Omental fat pad (tissue), 4 donors: Measurements from ENCODE around the gene FAAH2. TPM values are rescaled to one million over a fixed set of nuclear protein-coding genes. Genes with fewer than 3 reads are reported as not detected.

Source experiments
- ATAC-seq: fragments of 150-250 bp; one replicate; pipeline ENCODE4 v1.9.1; 2016; ENCODE audit warnings: mild to moderate bottlenecking, moderate library complexity; ENCODE audit not compliant: low FRiP score
- DNase-seq: peaks from one replicate; pipeline ENCODE4 v3.0.0-alpha.2; 2019; ENCODE audit warnings: low spot score
- total RNA-seq, 4 donors: library from RNA; depleted of rRNA; stranded (reverse); fragments of >200 nt; gene quantifications; one replicate each; pipeline ENCODE4 v1.1.0, GENCODE V29; 2016
- TF ChIP-seq, protein P1 (sequence below), 3 donors: fragments of 450-650 bp; IDR thresholded peaks; one replicate each; pipeline ENCODE4 v1.5.1; 2016 to 2017; ENCODE audit warnings: antibody characterized with exemption in 3 of 3, mild to moderate bottlenecking in 3 of 3, moderate library complexity in 2 of 3

The FAAH2 gene
- total RNA-seq, 4 donors from 2014 or later, result 0.79 to 8.4 (median 2.3) TPM

DNA sequence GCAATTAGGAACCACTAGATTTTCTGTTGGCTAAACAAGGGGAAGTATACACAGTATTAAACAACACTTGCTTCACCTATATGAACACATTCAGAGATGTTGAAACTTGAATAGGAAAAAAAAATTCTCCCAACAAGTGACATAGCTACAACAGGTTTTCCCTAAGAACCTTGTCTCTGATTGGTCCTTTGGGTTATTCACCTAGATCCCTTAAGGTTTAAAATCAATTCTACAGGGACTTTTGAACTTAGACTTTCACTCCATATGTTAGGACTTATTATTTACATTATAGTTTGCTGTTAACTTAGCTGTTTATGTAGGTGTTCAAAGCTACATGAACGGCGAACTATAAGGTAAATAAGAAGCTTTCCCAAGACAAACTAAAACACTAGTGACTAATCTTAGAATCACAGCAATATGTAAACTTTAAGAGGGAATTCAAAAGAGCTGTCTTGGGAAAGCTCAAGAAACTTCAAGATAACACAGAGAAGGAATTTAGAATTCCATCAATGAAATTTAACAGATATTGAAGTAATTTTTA is 233.1 kb downstream of the FAAH2 start:
- ATAC-seq (no peak), DNase-seq (no peak)
- TF ChIP-seq, protein P1, sequence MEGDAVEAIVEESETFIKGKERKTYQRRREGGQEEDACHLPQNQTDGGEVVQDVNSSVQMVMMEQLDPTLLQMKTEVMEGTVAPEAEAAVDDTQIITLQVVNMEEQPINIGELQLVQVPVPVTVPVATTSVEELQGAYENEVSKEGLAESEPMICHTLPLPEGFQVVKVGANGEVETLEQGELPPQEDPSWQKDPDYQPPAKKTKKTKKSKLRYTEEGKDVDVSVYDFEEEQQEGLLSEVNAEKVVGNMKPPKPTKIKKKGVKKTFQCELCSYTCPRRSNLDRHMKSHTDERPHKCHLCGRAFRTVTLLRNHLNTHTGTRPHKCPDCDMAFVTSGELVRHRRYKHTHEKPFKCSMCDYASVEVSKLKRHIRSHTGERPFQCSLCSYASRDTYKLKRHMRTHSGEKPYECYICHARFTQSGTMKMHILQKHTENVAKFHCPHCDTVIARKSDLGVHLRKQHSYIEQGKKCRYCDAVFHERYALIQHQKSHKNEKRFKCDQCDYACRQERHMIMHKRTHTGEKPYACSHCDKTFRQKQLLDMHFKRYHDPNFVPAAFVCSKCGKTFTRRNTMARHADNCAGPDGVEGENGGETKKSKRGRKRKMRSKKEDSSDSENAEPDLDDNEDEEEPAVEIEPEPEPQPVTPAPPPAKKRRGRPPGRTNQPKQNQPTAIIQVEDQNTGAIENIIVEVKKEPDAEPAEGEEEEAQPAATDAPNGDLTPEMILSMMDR (IDR thresholded peaks at IDR 0.05), result no peak

DNA sequence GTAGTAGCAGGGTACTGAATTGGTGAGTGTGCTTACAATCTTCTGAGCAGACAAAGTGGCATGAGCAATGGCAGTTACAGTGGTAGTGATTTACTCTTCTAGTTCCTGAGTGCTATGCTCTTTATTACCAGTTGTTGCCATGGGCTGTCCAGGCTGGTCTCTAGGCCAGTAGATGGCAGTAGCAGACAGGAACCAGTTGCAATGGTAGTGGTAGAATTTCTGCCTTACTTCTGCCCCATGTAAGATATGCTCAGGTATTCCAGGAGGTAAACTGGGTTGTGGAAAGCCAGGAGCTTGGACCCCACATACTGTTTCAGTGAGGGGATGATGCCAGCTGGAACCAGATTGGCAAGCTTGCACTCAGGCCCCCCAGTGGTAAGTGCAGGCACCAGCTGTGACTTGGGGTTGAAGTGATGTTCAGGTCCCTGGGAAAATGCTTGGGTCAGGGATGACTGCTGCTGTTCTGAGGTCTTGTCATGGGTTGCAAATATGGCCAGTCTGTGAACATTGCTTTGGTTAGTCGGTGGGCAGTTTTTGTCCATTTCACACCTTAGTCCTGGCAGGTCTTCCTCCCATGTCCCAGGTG is 242.3 kb downstream of the FAAH2 start:
- no peak for DNase-seq
- no peak for ATAC-seq
- TF ChIP-seq, protein P1 (IDR thresholded peaks at IDR 0.05), result no peak

Other genes with a start within 250 kb of the FAAH2 start
- gene SPIN2B, start 165.2 kb upstream of the FAAH2 start, total RNA-seq, result 10 to 100 TPM in 2 of 4 donors, 1 to 10 TPM in 2; 4.6 to 11.4 (median 9.5) TPM
- 1 to 10 TPM in 1 of 4 donors, under 1 TPM in 3; 0.48 to 1.3 (median 0.67) TPM for gene SPIN2A, start 149.3 kb upstream of the FAAH2 start, total RNA-seq